MM.1S (cell line): ENCODE results near the gene GCAT.

Experiments used
- EZH2 ChIP-seq: fragments of 300-600 bp; sonication (generic); optimal IDR thresholded peaks from 2 replicates; pipeline ENCODE3; 2017; ENCODE audit warnings: low read depth, mild to moderate bottlenecking, antibody characterized with exemption, low read length, mixed read lengths
- EZH2phosphoT487 ChIP-seq: fragments of 300-600 bp; sonication (generic); IDR thresholded peaks from 2 replicates; pipeline ENCODE4 v1.6.1; 2018; ENCODE audit warnings: antibody characterized with exemption, low read length
- TF ChIP-seq, protein P1 (sequence below): fragments of 300-600 bp; sonication (generic); IDR thresholded peaks from 2 replicates; pipeline ENCODE4 v1.5.1; 2016; ENCODE audit warnings: antibody characterized with exemption, low read length, mixed read lengths

DNA sequence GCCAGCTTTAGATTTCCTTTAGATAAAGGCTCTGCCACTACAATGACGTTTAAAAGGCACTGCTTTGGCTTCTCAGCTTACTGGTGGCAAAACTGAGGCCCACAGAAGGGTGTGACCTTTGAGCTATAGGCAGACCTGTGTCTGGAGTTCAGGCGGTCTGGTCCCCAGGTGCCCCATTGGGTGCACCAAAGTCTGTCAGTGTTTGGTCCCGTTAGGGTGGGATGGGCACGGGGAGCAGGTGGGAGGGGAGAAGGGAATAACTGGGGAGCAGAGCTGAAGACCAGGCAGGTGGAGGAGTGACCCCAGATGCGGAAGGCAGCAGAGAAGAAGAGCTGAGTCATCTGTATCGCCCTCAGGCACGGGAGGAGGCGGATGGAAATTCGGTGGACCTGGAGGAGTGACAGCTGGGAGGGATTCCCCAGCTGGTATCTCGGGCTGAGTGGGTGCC, 45.3 kb upstream of the GCAT start:
- TF ChIP-seq, protein P1, sequence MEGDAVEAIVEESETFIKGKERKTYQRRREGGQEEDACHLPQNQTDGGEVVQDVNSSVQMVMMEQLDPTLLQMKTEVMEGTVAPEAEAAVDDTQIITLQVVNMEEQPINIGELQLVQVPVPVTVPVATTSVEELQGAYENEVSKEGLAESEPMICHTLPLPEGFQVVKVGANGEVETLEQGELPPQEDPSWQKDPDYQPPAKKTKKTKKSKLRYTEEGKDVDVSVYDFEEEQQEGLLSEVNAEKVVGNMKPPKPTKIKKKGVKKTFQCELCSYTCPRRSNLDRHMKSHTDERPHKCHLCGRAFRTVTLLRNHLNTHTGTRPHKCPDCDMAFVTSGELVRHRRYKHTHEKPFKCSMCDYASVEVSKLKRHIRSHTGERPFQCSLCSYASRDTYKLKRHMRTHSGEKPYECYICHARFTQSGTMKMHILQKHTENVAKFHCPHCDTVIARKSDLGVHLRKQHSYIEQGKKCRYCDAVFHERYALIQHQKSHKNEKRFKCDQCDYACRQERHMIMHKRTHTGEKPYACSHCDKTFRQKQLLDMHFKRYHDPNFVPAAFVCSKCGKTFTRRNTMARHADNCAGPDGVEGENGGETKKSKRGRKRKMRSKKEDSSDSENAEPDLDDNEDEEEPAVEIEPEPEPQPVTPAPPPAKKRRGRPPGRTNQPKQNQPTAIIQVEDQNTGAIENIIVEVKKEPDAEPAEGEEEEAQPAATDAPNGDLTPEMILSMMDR = no peak
- no peak for TF ChIP-seq EZH2phosphoT487
- no peak for TF ChIP-seq EZH2
